SU-DHL-6 (cell line): ENCODE data around the gene TMEM106C.

Source experiments
- CTCF ChIP-seq: fragments of 200-600 bp; sonication (generic); IDR thresholded peaks from one replicate; pipeline ENCODE4 v1.5.1; 2017; ENCODE audit warnings: antibody characterized with exemption, mild to moderate bottlenecking, low read length, moderate library complexity; ENCODE audit not compliant: insufficient read depth, poor library complexity, severe bottlenecking
- EZH2phosphoT487 ChIP-seq: fragments of 200-600 bp; sonication (generic), shearing (Covaris generic); conservative IDR thresholded peaks from 2 replicates; pipeline ENCODE4 v1.6.1; 2018; ENCODE audit warnings: mild to moderate bottlenecking, antibody characterized with exemption, low read length, moderate library complexity, mixed read lengths

GRCh38 chr12:48004053-48004941 is 40.9 kb downstream of the TMEM106C start, which contains the start of gene COL2A1:
- TF ChIP-seq CTCF = no peak
- TF ChIP-seq EZH2phosphoT487 = no peak
